Adipocyte (in vitro differentiated cells): ENCODE results near the gene EML4.

ENCODE experiments used
- DNase-seq: peaks from one replicate; pipeline ENCODE4 v3.0.0-alpha.2; 2015; ENCODE audit warnings: low read depth
- H3K27me3 ChIP-seq: replicated peaks from 2 replicates; pipeline ENCODE4 v1.7.0; 2013; ENCODE audit warnings: mild to moderate bottlenecking, low read length, moderate library complexity; ENCODE audit not compliant: control insufficient read depth, insufficient read depth
- H3K36me3 ChIP-seq: 2 replicates; pipeline ENCODE4 v1.7.0; 2013; ENCODE audit warnings: low read length, mild to moderate bottlenecking, moderate library complexity; ENCODE audit not compliant: control insufficient read depth, insufficient read depth, severe bottlenecking
- H3K4me1 ChIP-seq: 2 replicates; pipeline ENCODE4 v1.7.0; 2013; ENCODE audit warnings: mild to moderate bottlenecking, low read length, moderate library complexity; ENCODE audit not compliant: control insufficient read depth, insufficient read depth
- H3K4me3 ChIP-seq: 2 replicates; pipeline ENCODE4 v1.7.0; 2013; ENCODE audit warnings: mild to moderate bottlenecking, low read length, moderate library complexity
- H3K9ac ChIP-seq: 2 replicates; pipeline ENCODE4 v1.7.0; 2013; ENCODE audit warnings: mild to moderate bottlenecking, low read length, moderate library complexity
- H3K9me3 ChIP-seq: 2 replicates; pipeline ENCODE4 v1.7.0; 2013; ENCODE audit warnings: mild to moderate bottlenecking, low read length, moderate library complexity; ENCODE audit not compliant: control insufficient read depth

EML4 gene

DNA sequence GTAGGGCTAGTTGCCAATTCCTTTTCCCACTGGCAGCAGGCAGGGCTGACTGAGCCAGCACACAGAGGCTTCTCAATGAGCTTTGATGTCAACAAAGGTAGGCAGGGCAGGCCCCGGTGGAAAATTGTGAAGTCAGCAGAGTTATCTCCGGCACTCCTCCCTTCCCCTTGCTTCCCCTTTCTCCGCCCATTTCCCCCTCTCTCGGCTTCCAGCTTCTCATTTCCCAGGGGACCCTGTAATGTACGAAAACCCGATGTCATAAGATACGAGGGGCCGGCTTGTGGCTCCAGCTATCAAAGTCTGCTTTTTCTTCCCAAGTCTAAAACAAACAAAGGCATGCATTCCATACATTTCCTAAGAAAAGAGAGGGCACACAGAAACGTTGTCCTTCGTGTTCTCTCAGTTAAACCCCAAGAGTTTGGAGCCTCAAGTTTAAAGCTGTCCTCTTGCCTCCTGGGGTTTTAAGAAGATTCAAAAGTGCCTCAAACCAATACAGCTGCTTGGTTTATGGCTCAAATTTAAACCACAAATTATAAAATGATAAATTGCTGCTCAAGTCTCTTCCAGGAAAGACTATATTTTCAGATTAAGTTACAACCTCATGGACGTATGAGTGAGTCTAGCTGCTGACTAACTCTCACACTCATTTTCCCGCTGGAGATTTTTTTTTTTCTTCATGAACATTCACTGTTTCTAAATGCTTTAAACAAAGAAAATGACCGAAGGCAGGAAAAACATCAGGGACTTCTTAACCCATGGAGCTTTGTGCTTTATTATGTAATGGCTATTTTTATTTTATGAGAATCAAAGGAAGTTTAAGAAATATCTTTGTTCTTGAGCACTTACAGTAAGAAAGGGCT is 27.2 kb upstream of the EML4 start:
- H3K9ac ChIP-seq: peak overlapping the region; percentile 78
- H3K9me3 ChIP-seq: no peaks in the 10 kb centered on the region
- peaks cover 42% of the 10 kb centered on the region for H3K4me1 ChIP-seq
- DNase-seq: peak; percentile 94
- no peaks in the 10 kb centered on the region for H3K27me3 ChIP-seq
- H3K36me3 ChIP-seq: no peaks in the 10 kb centered on the region
- H3K4me3 ChIP-seq: peak overlapping the region; percentile 64

- H3K9me3 ChIP-seq: no peaks in the 10 kb centered on the region
- H3K4me1 ChIP-seq: peaks cover 49% of the 10 kb centered on the region
- H3K36me3 ChIP-seq: no peaks in the 10 kb centered on the region
- peak overlapping the region; percentile 78 for H3K9ac ChIP-seq
- no peaks in the 10 kb centered on the region for H3K27me3 ChIP-seq
- peak overlapping the region; percentile 64 for H3K4me3 ChIP-seq
- peak; percentile 74 for DNase-seq
Observed at GRCh38 chr2:42142547-42143184, 26.5 kb upstream of the EML4 start.

GRCh38 chr2:42147641-42148274 is 21.4 kb upstream of the EML4 start:
- H3K4me1 ChIP-seq: peaks cover 22% of the 10 kb centered on the region
- no peaks in the 10 kb centered on the region for H3K36me3 ChIP-seq
- no peak overlapping the region for H3K9ac ChIP-seq
- peak overlapping the region; percentile 15 for H3K4me3 ChIP-seq
- no peaks in the 10 kb centered on the region for H3K9me3 ChIP-seq
- peak; percentile 94 for DNase-seq
- H3K27me3 ChIP-seq: no peaks in the 10 kb centered on the region

DNA sequence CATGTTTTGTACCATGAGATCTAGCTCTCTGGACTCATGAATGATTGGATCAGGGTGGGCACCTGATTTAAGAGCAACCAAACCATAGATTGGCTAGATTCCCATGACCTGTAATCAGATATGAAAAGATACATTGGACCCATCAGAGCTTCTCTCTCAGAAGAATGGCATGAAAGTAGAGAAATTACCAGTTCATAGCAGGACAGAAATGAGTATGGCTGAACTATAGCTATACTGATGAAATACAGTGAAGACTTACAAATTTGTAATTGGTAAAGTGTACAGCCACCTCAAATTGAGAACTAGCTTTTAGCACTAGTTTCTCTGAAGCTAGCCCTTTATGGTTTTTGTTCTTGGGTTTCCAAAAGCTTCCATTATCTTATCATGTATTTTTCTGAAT is 19.0 kb upstream of the EML4 start:
- no peak for DNase-seq
- Histone ChIP-seq H3K27me3 (no peaks in the 10 kb centered on the region), H3K4me1 (peaks cover 19% of the 10 kb centered on the region), H3K9me3 (no peaks in the 10 kb centered on the region), H3K36me3 (no peaks in the 10 kb centered on the region), H3K9ac (no peak overlapping the region), H3K4me3 (no peak overlapping the region)

- H3K9ac ChIP-seq: no peak overlapping the region
- H3K4me1 ChIP-seq: no peaks in the 10 kb centered on the region
- H3K36me3 ChIP-seq: no peaks in the 10 kb centered on the region
- H3K4me3 ChIP-seq: no peak overlapping the region
- H3K9me3 ChIP-seq: no peaks in the 10 kb centered on the region
- DNase-seq: no peak
- no peaks in the 10 kb centered on the region for H3K27me3 ChIP-seq
Observed at GRCh38 chr2:42153944-42154581, 15.1 kb upstream of the EML4 start.

GRCh38 chr2:42156721-42157120 is 12.4 kb upstream of the EML4 start:
- no peak for DNase-seq
- H3K9ac ChIP-seq: no peak overlapping the region

GRCh38 chr2:42161444-42161843 is 7.7 kb upstream of the EML4 start:
- DNase-seq: no peak
- no peak overlapping the region for H3K9ac ChIP-seq
- no peaks in the 10 kb centered on the region for H3K27me3 ChIP-seq
- H3K4me1 ChIP-seq: no peaks in the 10 kb centered on the region
- no peak overlapping the region for H3K4me3 ChIP-seq
- H3K9me3 ChIP-seq: no peaks in the 10 kb centered on the region
- no peaks in the 10 kb centered on the region for H3K36me3 ChIP-seq

More at GRCh38 chr2:42156721-42157120, 12.4 kb upstream of the EML4 start:
- Histone ChIP-seq H3K4me1 (no peaks in the 10 kb centered on the region), H3K9me3 (no peaks in the 10 kb centered on the region), H3K4me3 (no peak overlapping the region), H3K36me3 (no peaks in the 10 kb centered on the region), H3K27me3 (no peaks in the 10 kb centered on the region)

DNA sequence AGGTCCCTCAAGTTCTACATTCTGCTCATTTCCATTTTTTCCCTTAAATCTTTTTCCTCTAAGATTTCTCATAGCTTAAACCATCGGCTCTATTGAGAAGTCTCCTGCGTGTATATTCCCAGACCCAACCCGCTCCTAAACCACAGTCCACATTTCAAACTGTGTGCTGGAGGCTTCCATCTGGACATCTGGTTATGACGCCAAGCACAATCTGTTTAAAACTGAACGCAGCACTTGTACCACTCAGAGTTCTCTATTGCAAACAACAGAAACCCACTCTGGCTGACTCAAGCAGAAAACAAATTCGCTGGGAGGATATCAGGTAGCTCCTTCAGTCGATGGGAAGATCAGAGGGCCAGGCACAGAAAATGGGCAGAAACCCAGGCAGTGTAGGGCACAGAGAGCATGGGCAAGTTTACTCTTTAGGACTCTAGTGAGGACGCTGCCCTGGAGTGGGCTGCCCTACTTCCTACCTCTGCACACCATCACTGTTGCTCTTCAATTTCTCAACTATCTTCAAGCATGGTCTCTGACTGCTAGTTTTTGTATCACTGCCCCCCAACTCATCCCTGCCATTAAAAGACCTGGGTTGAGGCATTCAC is 5.6 kb upstream of the EML4 start:
- no peak overlapping the region for H3K4me3 ChIP-seq
- DNase-seq: no peak
- H3K36me3 ChIP-seq: no peaks in the 10 kb centered on the region
- no peaks in the 10 kb centered on the region for H3K9me3 ChIP-seq
- H3K9ac ChIP-seq: no peak overlapping the region
- no peaks in the 10 kb centered on the region for H3K27me3 ChIP-seq
- no peaks in the 10 kb centered on the region for H3K4me1 ChIP-seq

DNA sequence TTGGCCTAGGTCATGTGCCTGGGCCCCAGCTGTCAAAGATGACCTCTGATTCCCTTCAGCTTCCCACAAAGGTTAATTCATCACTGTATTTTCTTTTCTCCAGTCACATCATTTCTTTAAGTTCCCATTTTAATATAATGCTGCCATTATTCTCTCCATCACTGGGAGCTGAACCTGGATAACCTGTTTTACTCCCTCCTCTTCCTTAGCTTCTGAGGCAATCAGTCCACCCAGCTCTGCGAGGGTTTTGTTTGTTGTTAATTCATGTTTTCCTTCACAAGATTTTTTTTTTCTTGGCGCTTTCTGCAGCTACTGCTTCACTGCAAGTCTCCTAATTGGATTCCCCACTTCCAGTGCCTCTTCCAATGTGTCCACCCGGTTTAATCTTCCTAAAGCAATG is 5.1 kb upstream of the EML4 start:
- Histone ChIP-seq H3K36me3 (no peaks in the 10 kb centered on the region), H3K4me3 (no peak overlapping the region), H3K27me3 (no peaks in the 10 kb centered on the region), H3K4me1 (peaks cover 3% of the 10 kb centered on the region), H3K9me3 (no peaks in the 10 kb centered on the region), H3K9ac (no peak overlapping the region)
- no peak for DNase-seq

GRCh38 chr2:42164971-42165370 is 4.2 kb upstream of the EML4 start:
- Histone ChIP-seq H3K4me1 (peaks cover 5% of the 10 kb centered on the region), H3K4me3 (no peak overlapping the region), H3K9ac (no peak overlapping the region), H3K27me3 (no peaks in the 10 kb centered on the region), H3K9me3 (no peaks in the 10 kb centered on the region), H3K36me3 (no peaks in the 10 kb centered on the region)
- DNase-seq: no peak

DNA sequence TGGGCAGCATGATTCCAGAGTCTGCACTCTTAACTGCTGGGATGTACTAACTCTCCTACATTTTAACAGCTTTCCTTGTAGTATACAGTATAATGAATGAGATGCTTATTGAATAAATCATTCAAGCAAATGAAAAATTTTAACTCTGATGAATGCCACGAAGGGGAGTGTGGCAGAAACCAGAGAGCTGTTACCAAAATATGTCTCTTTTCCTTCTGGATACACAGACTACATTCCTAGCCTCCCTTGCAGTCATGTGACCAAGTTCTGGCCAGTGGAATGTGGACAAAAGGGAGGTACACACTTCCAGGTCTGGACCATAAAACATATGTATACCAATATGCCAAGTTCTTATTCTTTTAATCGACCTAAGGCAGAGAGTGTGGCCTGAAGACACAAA is 1.7 kb upstream of the EML4 start:
- Histone ChIP-seq H3K4me3 (no peak overlapping the region), H3K9ac (no peak overlapping the region), H3K4me1 (peaks cover 24% of the 10 kb centered on the region), H3K9me3 (no peaks in the 10 kb centered on the region), H3K27me3 (no peaks in the 10 kb centered on the region), H3K36me3 (no peaks in the 10 kb centered on the region)
- peak; percentile 26 for DNase-seq
